ENCODE measurements around the gene SMIM17.

GRCh38 chr19:56643460-56643955 lies 549 bp downstream of the SMIM17 start:
- TF ChIP-seq FOXM1 (IDR thresholded peaks at IDR 0.05; ENCODE audit: borderline replicate concordance) = no peak
- TF ChIP-seq LEF1 (IDR thresholded peaks at IDR 0.05; ENCODE audit: borderline replicate concordance) = no peak
- no peak for TF ChIP-seq ELF4 (IDR thresholded peaks at IDR 0.05)
- no peak for TF ChIP-seq SUZ12 (IDR thresholded peaks at IDR 0.05)
- no peak for TF ChIP-seq HDGF (IDR thresholded peaks at IDR 0.05; ENCODE audit: borderline replicate concordance)
- no peak for TF ChIP-seq ARNT (IDR thresholded peaks at IDR 0.05)
- no peak for TF ChIP-seq PKNOX1 (IDR thresholded peaks at IDR 0.05)
- no peak for TF ChIP-seq L3MBTL2 (conservative IDR thresholded peaks at IDR 0.05)
- TF ChIP-seq SP1 (IDR thresholded peaks at IDR 0.05) = no peak
- no peak for TF ChIP-seq ZNF384 (IDR thresholded peaks at IDR 0.05)
- TF ChIP-seq FOXA1 (IDR thresholded peaks at IDR 0.05) = no peak
- no peak for TF ChIP-seq FOXK2 (IDR thresholded peaks at IDR 0.05)
- no peak for TF ChIP-seq NFRKB (IDR thresholded peaks at IDR 0.05)

All from HEK293T (cell line).